Measurements from ENCODE around the gene HSPB8.

Gene HSPB8

DNA sequence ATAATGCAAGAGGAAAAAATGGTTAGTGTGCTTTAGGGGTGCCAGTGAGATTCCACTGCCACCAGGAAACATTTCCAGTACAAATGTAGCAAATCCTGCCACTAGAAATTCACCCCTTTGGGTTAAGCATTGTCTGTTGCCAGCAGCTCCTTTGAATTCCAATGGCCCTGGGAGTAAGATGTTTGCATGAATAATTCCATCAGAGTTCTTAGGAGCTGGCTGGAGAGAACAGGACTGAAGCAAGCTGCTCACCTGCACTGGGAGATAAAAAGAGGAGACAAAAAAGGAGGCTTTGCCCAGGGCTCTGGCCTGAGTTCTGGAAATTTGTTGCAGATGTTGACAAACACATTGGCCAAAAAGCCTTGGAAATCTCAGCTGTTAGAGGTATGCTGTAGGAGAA is 57.6 kb downstream of the HSPB8 start:
- TF ChIP-seq, protein P1, sequence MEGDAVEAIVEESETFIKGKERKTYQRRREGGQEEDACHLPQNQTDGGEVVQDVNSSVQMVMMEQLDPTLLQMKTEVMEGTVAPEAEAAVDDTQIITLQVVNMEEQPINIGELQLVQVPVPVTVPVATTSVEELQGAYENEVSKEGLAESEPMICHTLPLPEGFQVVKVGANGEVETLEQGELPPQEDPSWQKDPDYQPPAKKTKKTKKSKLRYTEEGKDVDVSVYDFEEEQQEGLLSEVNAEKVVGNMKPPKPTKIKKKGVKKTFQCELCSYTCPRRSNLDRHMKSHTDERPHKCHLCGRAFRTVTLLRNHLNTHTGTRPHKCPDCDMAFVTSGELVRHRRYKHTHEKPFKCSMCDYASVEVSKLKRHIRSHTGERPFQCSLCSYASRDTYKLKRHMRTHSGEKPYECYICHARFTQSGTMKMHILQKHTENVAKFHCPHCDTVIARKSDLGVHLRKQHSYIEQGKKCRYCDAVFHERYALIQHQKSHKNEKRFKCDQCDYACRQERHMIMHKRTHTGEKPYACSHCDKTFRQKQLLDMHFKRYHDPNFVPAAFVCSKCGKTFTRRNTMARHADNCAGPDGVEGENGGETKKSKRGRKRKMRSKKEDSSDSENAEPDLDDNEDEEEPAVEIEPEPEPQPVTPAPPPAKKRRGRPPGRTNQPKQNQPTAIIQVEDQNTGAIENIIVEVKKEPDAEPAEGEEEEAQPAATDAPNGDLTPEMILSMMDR (IDR thresholded peaks at IDR 0.05; ENCODE audit: low read depth, low read length), result no peak
- no peak overlapping the region for H3K4me3 ChIP-seq (ENCODE audit: low read depth, low read length)

DNA sequence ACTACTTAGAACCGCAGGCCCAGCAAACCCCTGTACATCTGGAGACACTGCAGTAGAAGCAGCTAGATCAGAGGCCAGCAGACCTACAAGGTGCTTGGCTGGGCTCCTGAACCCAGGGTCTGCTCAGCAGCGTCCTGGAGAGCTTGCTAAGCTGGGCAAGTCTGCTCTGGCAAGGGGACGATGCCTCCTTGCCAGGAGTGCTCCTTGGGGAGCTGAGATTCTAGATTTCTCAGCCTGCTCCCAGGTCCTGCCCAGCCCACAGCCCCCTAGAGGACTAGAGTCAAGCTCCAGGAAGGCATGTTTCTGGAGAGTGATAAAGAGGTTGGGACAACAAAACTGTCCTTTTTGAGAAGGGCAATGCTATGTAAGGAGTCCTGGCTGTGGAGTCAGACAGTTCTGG is 60.3 kb downstream of the HSPB8 start:
- H3K4me3 ChIP-seq (ENCODE audit: low read depth, low read length), result no peak overlapping the region
- TF ChIP-seq, protein P1 (IDR thresholded peaks at IDR 0.05; ENCODE audit: low read depth, low read length), result no peak

DNA sequence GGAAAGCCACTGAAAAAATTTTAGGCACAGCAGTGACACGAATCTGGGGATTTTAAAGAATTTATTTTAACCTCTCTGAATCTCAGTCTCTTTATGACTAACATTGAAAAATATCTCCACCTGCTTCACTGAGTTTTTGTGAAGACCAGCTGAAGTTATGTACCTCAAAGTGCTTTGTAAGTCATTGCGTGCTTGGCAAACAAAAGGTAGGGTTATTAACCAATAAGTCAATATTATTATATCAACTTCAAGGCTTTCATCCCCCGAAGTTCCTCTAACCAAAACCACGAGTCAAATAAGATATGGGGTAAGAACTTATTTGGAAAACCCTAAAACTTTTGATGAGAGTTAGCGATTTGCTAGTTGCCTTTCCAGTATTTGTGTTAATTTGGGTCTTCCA is 62.3 kb downstream of the HSPB8 start:
- TF ChIP-seq, protein P1 (IDR thresholded peaks at IDR 0.05; ENCODE audit: low read depth, low read length), result no peak
- H3K4me3 ChIP-seq (ENCODE audit: low read depth, low read length), result no peak overlapping the region

DNA sequence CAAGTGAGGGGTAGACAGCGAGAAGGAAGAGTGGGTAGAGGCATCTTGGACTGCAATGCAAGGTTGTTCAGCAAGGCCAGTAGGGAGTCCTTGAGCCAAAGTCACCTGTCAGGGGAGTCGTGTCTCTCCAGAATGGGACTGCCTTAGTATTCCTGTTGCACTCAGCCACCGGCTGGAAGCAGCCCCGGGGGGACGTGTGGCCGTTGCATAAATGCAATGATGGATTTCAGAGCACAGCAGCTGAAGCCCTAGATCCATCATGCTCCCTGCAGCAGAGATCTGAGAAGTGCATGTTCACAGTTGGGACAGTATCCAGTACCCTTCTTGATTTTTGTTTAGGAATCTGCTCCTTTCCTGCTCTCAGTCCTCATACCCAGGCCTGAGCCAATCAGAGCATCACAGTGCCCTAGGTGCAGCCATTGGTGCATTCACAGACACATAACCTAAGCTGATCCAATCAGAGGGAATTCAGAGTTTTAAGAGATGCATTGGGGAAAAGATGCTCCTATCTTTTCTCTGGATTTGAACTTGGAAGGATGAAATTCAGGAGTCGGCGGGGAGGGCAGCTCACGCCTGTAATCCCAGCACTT is 62.9 kb downstream of the HSPB8 start:
- no peak overlapping the region for H3K4me3 ChIP-seq (ENCODE audit: low read depth, low read length)
- TF ChIP-seq, protein P1 (IDR thresholded peaks at IDR 0.05; ENCODE audit: low read depth, low read length), result no peak
